ENCODE data around the gene MGMT. TPM values are rescaled to one million over a fixed set of nuclear protein-coding genes. Genes with fewer than 3 reads are reported as not detected.

The MGMT gene
- total and polyA plus RNA-seq, 9 of the 15 experiments (the other 6 are each of a cell fraction or from before 2014, with no cell fraction given), result 0.03 to 0.29 (median 0.11) TPM; not detected in 4

- in situ Hi-C loops (cut with MboI), result no loop called here
- no peak for TF ChIP-seq SP2 (IDR thresholded peaks at IDR 0.05; ENCODE audit: extremely low read depth, low read depth, low read length, poor library complexity, severe bottlenecking)
- TF ChIP-seq ZKSCAN3 (CRISPR knock-in tag; IDR thresholded peaks at IDR 0.05), result no peak
- TF ChIP-seq GTF2B (IDR thresholded peaks at IDR 0.05; ENCODE audit: extremely low read depth, insufficient read length), result no peak
- no peak for TF ChIP-seq ZNF407 (IDR thresholded peaks at IDR 0.05; ENCODE audit: low read depth)
- TF ChIP-seq, protein P1, sequence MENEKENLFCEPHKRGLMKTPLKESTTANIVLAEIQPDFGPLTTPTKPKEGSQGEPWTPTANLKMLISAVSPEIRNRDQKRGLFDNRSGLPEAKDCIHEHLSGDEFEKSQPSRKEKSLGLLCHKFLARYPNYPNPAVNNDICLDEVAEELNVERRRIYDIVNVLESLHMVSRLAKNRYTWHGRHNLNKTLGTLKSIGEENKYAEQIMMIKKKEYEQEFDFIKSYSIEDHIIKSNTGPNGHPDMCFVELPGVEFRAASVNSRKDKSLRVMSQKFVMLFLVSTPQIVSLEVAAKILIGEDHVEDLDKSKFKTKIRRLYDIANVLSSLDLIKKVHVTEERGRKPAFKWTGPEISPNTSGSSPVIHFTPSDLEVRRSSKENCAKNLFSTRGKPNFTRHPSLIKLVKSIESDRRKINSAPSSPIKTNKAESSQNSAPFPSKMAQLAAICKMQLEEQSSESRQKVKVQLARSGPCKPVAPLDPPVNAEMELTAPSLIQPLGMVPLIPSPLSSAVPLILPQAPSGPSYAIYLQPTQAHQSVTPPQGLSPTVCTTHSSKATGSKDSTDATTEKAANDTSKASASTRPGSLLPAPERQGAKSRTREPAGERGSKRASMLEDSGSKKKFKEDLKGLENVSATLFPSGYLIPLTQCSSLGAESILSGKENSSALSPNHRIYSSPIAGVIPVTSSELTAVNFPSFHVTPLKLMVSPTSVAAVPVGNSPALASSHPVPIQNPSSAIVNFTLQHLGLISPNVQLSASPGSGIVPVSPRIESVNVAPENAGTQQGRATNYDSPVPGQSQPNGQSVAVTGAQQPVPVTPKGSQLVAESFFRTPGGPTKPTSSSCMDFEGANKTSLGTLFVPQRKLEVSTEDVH (IDR thresholded peaks at IDR 0.05; ENCODE audit: low read depth, partially characterized antibody), result no peak
- no peak for TF ChIP-seq YY1 (IDR thresholded peaks at IDR 0.05; ENCODE audit: borderline replicate concordance in 1 of 3, control insufficient read depth in 1 of 3, extremely low read depth in 1 of 3, insufficient read depth in 3 of 3, insufficient read length in 1 of 3, insufficient replicate concordance in 2 of 3, low read depth in 1 of 3, low read length in 2 of 3)
- TF ChIP-seq SRSF7 (optimal IDR thresholded peaks at IDR 0.05; ENCODE audit: low read depth, low read length), result no peak
Observed at GRCh38 chr10:129605266-129605985, 138.4 kb downstream of the MGMT start.

More at GRCh38 chr10:129605266-129605985, 138.4 kb downstream of the MGMT start:
- Histone ChIP-seq H3K4me3 (no peak overlapping the region), H3K36me3 (ENCODE audit: control insufficient read depth, insufficient read depth, low read length) (no peaks in the 10 kb centered on the region), H3K9me3 (replicated peaks; ENCODE audit: control insufficient read depth, insufficient read depth, low read depth, low read length) (no peaks in the 10 kb centered on the region), H3K9ac (ENCODE audit: insufficient read depth in 1 of 2, low read depth in 2 of 2, low read length in 2 of 2) (no peak overlapping the region), H2AFZ (ENCODE audit: low read depth, low read length) (no peak overlapping the region), H3K4me2 (ENCODE audit: insufficient read depth, low read length) (no peak overlapping the region), H3K79me2 (ENCODE audit: control insufficient read depth, insufficient read depth, low read length) (no peaks in the 10 kb centered on the region), H3K4me1 (replicated peaks in 1 of 2; ENCODE audit: control insufficient read depth in 2 of 2, insufficient read depth in 2 of 2, low read length in 2 of 2) (no peaks in the 10 kb centered on the region), H3K27me3 (ENCODE audit: control insufficient read depth in 2 of 2, insufficient read depth in 2 of 2, low read length in 2 of 2) (peaks cover 0 to 12% of the 10 kb centered on the region in 2 experiments; a peak in 2 of 5 replicates), H3K27ac (ENCODE audit: extremely low read depth, low read depth, low read length) (no peak overlapping the region), H4K20me1 (replicated peaks; ENCODE audit: control insufficient read depth, insufficient read depth, low read length) (no peaks in the 10 kb centered on the region), H3K9me1 (ENCODE audit: control insufficient read depth, insufficient read depth, low read length) (no peaks in the 10 kb centered on the region)
- intact Hi-C loops (cut with micrococcal nuclease), result no loop called here
- ATAC-seq (no peak), DNase-seq (ENCODE audit: extremely low read depth in 1 of 4, low spot score in 3 of 4) (no peak), FAIRE-seq (no peak)
- CTCF ChIA-PET (ENCODE audit: low intra/inter-chr PET ratio), result no interaction called here
- POLR2A ChIA-PET, result no interaction called here
- WGBS (ENCODE audit: insufficient coverage, low coverage, missing lambda C conversion rate), result 11% methylated on average over 11 of the region's 11 CpGs
- BruUV-seq (replicated peaks), result no TSS peak

All from K562 (cell line).